Right lobe of liver (tissue), 6 donors: Measurements from ENCODE around the gene SPEM3. TPM values are rescaled to one million over a fixed set of nuclear protein-coding genes. Genes with fewer than 3 reads are reported as not detected.

ENCODE experiments used
- ATAC-seq, 4 donors: fragments of 200-7000 bp; cut with Tn5 transposase; one replicate each; pipeline ENCODE4 v1.9.1; 2020; ENCODE audit warnings: mild to moderate bottlenecking in 4 of 4, moderate library complexity in 4 of 4
- DNase-seq, 3 donors: peaks; one replicate each; pipeline ENCODE4 v3.0.0-alpha.2; 2020
- H3K27ac ChIP-seq, 3 donors: fragments of 200-600 bp; one replicate each; pipeline ENCODE4 v1.8.0; 2022
- H3K27me3 ChIP-seq, 2 donors: fragments of 200-600 bp; one replicate each; pipeline ENCODE4 v1.8.0; 2022
- H3K36me3 ChIP-seq, 4 donors: fragments of 200-600 bp; sonication (generic) in 1 of 4; one replicate each; pipeline versions ENCODE4 v1.5.1 to v1.8.0; 2017 to 2022; ENCODE audit warnings: control low read depth in 1 of 4
- H3K4me1 ChIP-seq, 4 donors: fragments of 200-600 bp; sonication (generic) in 1 of 4; one replicate each; pipeline versions ENCODE4 v1.5.1 to v1.8.0; 2017 to 2022; ENCODE audit warnings: control low read depth in 1 of 4
- H3K4me3 ChIP-seq, 3 donors: fragments of 200-600 bp; one replicate each; pipeline ENCODE4 v1.8.0; 2022
- H3K9me3 ChIP-seq, 4 donors: fragments of 200-600 bp; sonication (generic) in 1 of 4; one replicate each; pipeline versions ENCODE4 v1.5.1 to v1.8.0; 2017 to 2022; ENCODE audit warnings: control low read depth in 1 of 4
- POLR2A ChIP-seq: fragments of 450-650 bp; IDR thresholded peaks from one replicate; pipeline ENCODE4 v1.6.1; 2017; ENCODE audit warnings: antibody characterized with exemption, mild to moderate bottlenecking
- WGBS: methylation state at CpG from one replicate; pipeline ENCODE4 v1.1.6; 2018; ENCODE audit warnings: low coverage, low lambda C conversion rate; ENCODE audit not compliant: insufficient coverage; ENCODE audit errors: missing lambda C conversion rate; 5-methylcytosine and 5-hydroxymethylcytosine counted together
- intact Hi-C, 2 donors: fragments of 100-400 bp; cut with DNase I; formaldehyde crosslinking; loops; one replicate each; pipeline versions ENCODE4 v1.11.2 to v1.14.1; 2022
- total RNA-seq, 6 experiments: library from RNA; depleted of rRNA in 2 of 6; stranded (reverse); fragments of >200 nt in 2 of 6; fragmentation: NEBNext Ultra II Directional in 3 of 6; extraction: Animal tissue kit (Norgen Biotek cat#: 25700) in 3 of 6; gene quantifications; one replicate each; pipeline versions ENCODE4 v1.1.0 to v1.2.4, GENCODE V29; 2016 to 2023
- TF ChIP-seq, protein P1 (sequence below), 4 donors: fragments of 200-600 bp in 3 of 4; fragments of 450-650 bp in 1 of 4; IDR thresholded peaks; one replicate each; pipeline versions ENCODE4 v1.5.1 to v1.8.0; 2016 to 2022; ENCODE audit warnings: antibody characterized with exemption in 4 of 4, mild to moderate bottlenecking in 2 of 4
- donor health status: DM: no; HTN: yes; CAD: no.
- donor health status: DM: no; HTN: no; CAD: no.
- donor health status: DM: no; HTN: no; CAD: no.
- donor health status: DM: no; HTN: yes; CAD: no.
- donor health status: DM: no; HTN: yes; CAD: no.

Gene SPEM3
- total RNA-seq, 6 experiments from 2014 or later = not detected

- Histone ChIP-seq H3K36me3 (no peaks in the 10 kb centered on the region), H3K4me3 (no peak overlapping the region), H3K9me3 (no peaks in the 10 kb centered on the region), H3K27me3 (no peaks in the 10 kb centered on the region), H3K4me1 (peaks cover 0 to 21% (median 10%) of the 10 kb centered on the region in 4 donors), H3K27ac (peak overlapping the region in 1 of 3 donors; percentile 24)
- ATAC-seq (peak in 2 of 4 donors; percentile 5 to 12), DNase-seq (no peak)
- 58% methylated on average over 14 of the region's 15 CpGs for WGBS
- intact Hi-C loops = no loop called here
- no peak for TF ChIP-seq POLR2A
- TF ChIP-seq, protein P1, sequence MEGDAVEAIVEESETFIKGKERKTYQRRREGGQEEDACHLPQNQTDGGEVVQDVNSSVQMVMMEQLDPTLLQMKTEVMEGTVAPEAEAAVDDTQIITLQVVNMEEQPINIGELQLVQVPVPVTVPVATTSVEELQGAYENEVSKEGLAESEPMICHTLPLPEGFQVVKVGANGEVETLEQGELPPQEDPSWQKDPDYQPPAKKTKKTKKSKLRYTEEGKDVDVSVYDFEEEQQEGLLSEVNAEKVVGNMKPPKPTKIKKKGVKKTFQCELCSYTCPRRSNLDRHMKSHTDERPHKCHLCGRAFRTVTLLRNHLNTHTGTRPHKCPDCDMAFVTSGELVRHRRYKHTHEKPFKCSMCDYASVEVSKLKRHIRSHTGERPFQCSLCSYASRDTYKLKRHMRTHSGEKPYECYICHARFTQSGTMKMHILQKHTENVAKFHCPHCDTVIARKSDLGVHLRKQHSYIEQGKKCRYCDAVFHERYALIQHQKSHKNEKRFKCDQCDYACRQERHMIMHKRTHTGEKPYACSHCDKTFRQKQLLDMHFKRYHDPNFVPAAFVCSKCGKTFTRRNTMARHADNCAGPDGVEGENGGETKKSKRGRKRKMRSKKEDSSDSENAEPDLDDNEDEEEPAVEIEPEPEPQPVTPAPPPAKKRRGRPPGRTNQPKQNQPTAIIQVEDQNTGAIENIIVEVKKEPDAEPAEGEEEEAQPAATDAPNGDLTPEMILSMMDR (IDR thresholded peaks at IDR 0.05) = no peak
Measured at GRCh38 chr17:7475764-7476422, 47.2 kb downstream of the SPEM3 start.

DNA sequence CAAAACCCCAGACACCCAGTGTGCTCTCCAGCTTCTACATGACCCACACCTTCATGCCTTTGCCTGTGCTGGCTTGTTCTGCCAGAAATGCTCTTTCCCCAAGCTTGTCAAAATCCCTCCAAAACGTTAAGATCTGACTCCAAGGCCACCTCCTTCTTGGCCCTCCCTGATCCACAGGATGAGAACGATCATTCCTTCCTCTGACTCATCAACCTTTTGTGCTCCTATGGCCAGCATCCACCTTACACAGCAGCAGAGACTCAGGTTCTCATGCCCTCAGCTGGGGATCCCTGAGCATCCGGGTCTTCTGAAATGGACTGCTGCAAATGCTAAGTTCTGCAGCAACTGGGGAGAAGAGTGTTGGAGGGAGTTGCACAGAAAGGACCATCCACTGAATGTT lies 47.8 kb downstream of the SPEM3 start:
- 40% methylated on average over 3 of the region's 3 CpGs for WGBS
- no peak for TF ChIP-seq POLR2A
- TF ChIP-seq, protein P1 (IDR thresholded peaks at IDR 0.05) = no peak
- Histone ChIP-seq H3K9me3 (no peaks in the 10 kb centered on the region), H3K27me3 (no peaks in the 10 kb centered on the region), H3K27ac (peak overlapping the region in 1 of 3 donors; percentile 24), H3K36me3 (no peaks in the 10 kb centered on the region), H3K4me1 (peaks cover 0 to 20% (median 10%) of the 10 kb centered on the region in 4 donors), H3K4me3 (no peak overlapping the region)
- no peak for ATAC-seq
- intact Hi-C loops = no loop called here
- no peak for DNase-seq

DNA sequence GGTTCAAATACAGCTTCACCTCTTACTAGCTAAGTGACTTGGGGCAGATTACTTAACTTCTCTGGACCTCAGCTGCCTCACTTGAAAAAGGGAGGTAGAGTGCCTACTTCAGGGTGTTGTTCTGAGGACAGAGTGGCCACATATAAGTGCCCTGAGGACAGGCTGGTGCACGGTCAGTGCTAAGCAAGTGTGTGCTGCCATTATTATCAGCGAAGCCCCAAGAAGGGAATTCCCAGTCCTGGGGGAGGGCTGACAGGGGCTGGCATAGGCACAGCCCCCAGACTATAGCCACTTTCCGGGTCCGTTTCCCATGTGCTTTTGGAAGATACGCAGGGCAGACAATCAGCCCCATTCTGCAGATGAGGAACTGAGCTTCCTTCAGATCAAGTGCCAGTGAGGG lies 48.3 kb downstream of the SPEM3 start:
- no peak for DNase-seq
- no peak for ATAC-seq
- 90% methylated on average over 2 of the region's 5 CpGs for WGBS
- H3K27ac ChIP-seq = peak overlapping the region in 1 of 3 donors; percentile 98
- no peaks in the 10 kb centered on the region for H3K36me3 ChIP-seq
- peaks cover 0 to 20% (median 10%) of the 10 kb centered on the region in 4 donors for H3K4me1 ChIP-seq
- intact Hi-C loops = no loop called here
- H3K27me3 ChIP-seq = no peaks in the 10 kb centered on the region
- TF ChIP-seq POLR2A = no peak
- TF ChIP-seq, protein P1 (IDR thresholded peaks at IDR 0.05) = no peak
- no peaks in the 10 kb centered on the region for H3K9me3 ChIP-seq
- H3K4me3 ChIP-seq = no peak overlapping the region

DNA sequence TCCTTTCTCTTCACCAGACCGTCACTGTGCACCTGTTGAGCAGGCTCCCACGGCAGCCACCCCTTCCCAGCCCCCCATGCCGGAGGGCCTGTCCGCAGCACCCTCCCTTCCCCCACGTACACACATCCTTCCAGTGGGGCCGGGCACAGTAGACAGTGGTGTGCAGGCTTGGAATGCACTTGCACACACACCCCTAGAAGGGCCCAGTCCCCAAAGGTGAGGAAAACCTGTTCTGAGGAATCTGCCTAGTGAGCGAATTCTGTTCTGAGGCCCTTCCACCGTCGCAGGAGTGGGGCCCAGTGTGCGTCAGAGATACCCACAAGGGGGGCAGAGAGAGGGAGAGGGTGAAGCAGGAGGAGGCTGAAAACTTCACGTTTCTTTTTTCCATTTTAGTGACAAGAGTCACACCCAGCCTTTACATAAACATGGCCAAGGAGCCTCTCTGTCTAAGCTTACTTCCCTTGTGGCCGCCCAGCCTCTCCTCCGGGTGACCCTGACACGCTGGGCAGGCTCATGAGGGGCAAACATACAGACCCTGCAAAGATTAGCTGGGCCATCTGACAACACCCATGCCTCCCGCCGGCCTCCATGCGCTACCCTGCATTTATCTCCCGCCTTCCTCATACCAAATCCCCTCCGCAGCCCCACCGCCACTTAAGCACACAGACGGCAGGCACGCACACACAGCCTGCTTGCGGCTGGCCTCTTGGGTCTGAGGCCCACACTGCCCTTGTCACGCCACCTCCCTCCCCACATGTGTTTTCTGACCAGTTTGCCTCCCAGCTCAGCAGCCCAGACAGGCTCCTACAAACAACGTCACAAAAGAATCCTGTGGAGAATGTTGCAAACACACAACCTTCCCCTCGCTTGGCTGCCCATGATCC lies 49.0 kb downstream of the SPEM3 start:
- H3K36me3 ChIP-seq = no peaks in the 10 kb centered on the region
- H3K9me3 ChIP-seq = no peaks in the 10 kb centered on the region
- no peaks in the 10 kb centered on the region for H3K27me3 ChIP-seq
- H3K27ac ChIP-seq = peak overlapping the region in 2 of 3 donors; percentile 39 to 98
- H3K4me1 ChIP-seq = peaks cover 0 to 20% (median 10%) of the 10 kb centered on the region in 4 donors
- peak overlapping the region in 2 of 3 donors; percentile 9 to 79 for H3K4me3 ChIP-seq
- peak in 1 of 3 donors; percentile 42 for DNase-seq
- 35% methylated on average over 14 of the region's 26 CpGs for WGBS
- intact Hi-C loops = no loop called here
- no peak for TF ChIP-seq POLR2A
- TF ChIP-seq, protein P1 (IDR thresholded peaks at IDR 0.05) = no peak
- peak; percentile 6 to 19 (median 16) for ATAC-seq
